Muscle of back (tissue), 11 donors: Measurements from ENCODE around the gene FADS3. TPM values are rescaled to one million over a fixed set of nuclear protein-coding genes. Genes with fewer than 3 reads are reported as not detected.

ENCODE experiments used
- DNase-seq, 3 donors: peaks; one replicate each; pipeline versions ENCODE4 v3.0.0 to v3.0.0-alpha.2; 2013
- polyA plus RNA-seq, 10 donors: library from polyadenylated mRNA; unstranded; fragments of 120-200 nt; gene quantifications; one replicate each; pipeline ENCODE4 v1.2.1, GENCODE V29; 2013; ENCODE audit not compliant: insufficient read length in 10 of 10

The FADS3 gene
- polyA plus RNA-seq, 10 donors: 27.6 to 51.1 (median 44.6) TPM

GRCh38 chr11:61916737-61917333, 25.5 kb upstream of the FADS3 start:
- DNase-seq: no peak

- peak in 1 of 3 donors; percentile 1 for DNase-seq
Measured at GRCh38 chr11:61914471-61915171, 23.3 kb upstream of the FADS3 start.

GRCh38 chr11:61913699-61914395, 22.5 kb upstream of the FADS3 start:
- peak in 1 of 3 donors; percentile 3 for DNase-seq

- DNase-seq: peak in 1 of 3 donors; percentile 2
Measured at GRCh38 chr11:61912991-61913698, 21.8 kb upstream of the FADS3 start.

- DNase-seq: peak in 1 of 3 donors; percentile 38
Measured at GRCh38 chr11:61912530-61912898, 21.2 kb upstream of the FADS3 start.

- DNase-seq: peak in 1 of 3 donors; percentile 41
Measured at GRCh38 chr11:61911701-61912529, 20.6 kb upstream of the FADS3 start.

- DNase-seq: no peak
Measured at GRCh38 chr11:61911128-61911700, 19.9 kb upstream of the FADS3 start.

- DNase-seq: peak; percentile 68 to 95 (median 89)
Measured at GRCh38 chr11:61910187-61911127, 19.1 kb upstream of the FADS3 start.

GRCh38 chr11:61908730-61909316, 17.5 kb upstream of the FADS3 start:
- DNase-seq: peak in 2 of 3 donors; percentile 73 to 89

GRCh38 chr11:61907871-61908729, 16.8 kb upstream of the FADS3 start:
- DNase-seq: no peak

- DNase-seq: no peak
Measured at GRCh38 chr11:61907282-61907681, 15.9 kb upstream of the FADS3 start.

- DNase-seq: no peak
Measured at GRCh38 chr11:61906522-61906909, 15.2 kb upstream of the FADS3 start.

- no peak for DNase-seq
Measured at GRCh38 chr11:61905801-61906521, 14.6 kb upstream of the FADS3 start.

GRCh38 chr11:61905067-61905696, 13.8 kb upstream of the FADS3 start:
- DNase-seq: no peak

GRCh38 chr11:61904539-61905048, 13.2 kb upstream of the FADS3 start:
- no peak for DNase-seq

GRCh38 chr11:61903845-61904244, 12.5 kb upstream of the FADS3 start:
- no peak for DNase-seq

- no peak for DNase-seq
Measured at GRCh38 chr11:61902313-61902712, 11.0 kb upstream of the FADS3 start.
